M059J (cell line): ENCODE data around the gene VEZF1. TPM values are rescaled to one million over a fixed set of nuclear protein-coding genes. Genes with fewer than 3 reads are reported as not detected.
A peak's percentile ranks its signal among the peaks of the same experiment; 100 is the strongest.

Source experiments
- DNase-seq: peaks from one replicate; pipeline ENCODE4 v3.0.0-alpha.2; 2012; ENCODE audit warnings: low read depth
- total RNA-seq: library from RNA; depleted of rRNA; stranded (reverse); fragments of >200 nt; shearing (Covaris generic); gene quantifications from 2 replicates; pipeline ENCODE4 v1.2.3, GENCODE V29; 2014

The VEZF1 gene
- total RNA-seq, 1 experiment from 2014 or later, result 62.4 TPM

DNA sequence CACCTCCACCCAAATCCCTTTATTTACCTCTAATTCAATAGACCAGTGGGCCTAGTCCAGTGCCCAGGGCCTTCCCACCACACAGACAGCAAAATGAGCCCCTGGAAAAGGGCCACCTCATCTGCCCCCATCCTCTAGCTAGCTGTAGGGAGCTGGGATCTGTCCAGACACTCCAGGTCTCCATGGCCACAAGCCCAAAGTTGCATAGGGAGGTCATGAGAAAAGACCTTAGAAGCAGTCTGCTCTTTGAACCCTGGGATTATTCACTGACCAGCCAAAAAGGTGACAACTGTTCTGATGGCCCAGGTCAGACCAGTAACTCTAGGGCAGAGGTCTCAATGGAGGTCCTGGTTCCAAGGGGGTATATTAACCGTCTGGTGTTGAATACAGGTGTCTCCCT lies 34.8 kb downstream of the VEZF1 start:
- peak; percentile 46 for DNase-seq

DNA sequence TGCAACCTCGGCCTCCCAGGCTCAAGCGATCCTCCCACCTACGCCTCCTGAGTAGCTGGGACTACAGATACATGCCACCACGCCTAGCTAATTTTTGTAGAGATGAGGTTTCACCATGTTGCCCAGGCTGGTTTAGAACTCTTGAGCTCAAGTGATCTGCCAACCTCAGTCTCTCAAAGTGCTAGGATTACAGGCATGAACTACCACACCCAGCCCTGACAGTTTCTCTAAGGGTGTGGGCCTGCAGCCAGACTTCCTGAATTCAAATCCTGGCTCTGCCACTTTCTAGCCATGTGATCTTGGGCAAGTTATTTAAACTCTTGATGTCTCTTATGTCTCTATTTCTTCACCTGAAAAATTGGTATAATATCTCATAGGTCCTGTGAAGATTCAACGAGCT lies 38.4 kb downstream of the VEZF1 start:
- DNase-seq, result peak; percentile 63

DNA sequence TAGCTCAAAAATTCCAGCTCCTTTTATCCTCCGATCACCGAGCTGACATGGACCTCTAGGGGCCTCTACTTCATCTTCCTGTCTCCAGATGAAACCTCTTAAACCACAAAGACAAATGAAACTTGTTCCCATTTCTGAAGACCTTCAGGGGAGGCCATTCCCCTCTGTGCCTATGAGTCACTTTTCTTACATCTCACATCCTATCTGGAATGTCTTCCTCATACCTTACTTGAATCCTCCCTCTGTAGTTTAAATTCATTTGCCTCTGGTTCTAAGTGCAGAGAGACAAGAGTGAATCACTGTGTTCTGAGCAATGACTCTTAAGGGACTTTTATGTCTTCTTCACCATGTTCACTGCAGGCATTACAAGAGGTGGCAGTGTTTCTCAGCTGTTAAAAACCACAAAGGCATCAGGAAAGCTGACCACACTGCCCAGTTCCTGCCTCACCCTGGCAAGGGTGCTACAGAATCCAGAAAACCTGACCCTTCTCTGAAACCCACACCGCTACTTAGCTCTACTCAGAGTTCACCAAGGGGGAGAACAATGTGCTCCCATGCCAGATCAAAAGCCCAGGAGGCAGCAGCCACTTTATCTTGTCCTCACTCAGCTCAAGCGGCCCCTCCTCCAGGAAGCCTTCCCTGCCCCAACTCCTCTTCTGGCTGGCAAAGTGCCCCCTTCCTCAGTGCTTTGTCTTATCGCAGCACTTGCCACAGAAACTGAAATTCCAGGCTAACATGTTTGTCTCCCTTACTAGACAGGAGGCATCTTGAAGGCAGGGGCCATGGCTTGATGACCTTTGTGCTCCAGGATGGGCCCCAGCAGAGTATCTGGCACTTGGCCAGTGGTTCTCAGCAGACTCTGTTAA lies 39.3 kb downstream of the VEZF1 start:
- DNase-seq, result peak; percentile 99

DNA sequence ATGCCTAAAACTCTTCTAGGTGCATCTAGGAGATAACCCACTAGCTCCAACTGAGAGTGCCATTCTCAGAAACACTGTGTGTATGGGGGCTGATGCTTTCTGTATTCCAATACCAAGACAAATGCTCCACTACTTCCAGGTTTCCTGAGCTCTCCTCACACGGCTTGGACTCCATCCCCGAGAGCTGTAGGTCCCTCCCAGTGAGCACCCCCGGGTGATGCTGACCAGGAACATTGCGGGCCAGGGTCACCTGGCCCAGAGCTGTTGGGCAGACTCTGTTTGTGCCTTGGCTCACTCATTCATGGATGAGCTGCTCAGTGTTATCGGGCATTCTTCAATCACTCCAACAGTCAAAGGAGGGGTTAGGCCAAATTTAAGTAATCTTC lies 39.9 kb downstream of the VEZF1 start:
- no peak for DNase-seq

DNA sequence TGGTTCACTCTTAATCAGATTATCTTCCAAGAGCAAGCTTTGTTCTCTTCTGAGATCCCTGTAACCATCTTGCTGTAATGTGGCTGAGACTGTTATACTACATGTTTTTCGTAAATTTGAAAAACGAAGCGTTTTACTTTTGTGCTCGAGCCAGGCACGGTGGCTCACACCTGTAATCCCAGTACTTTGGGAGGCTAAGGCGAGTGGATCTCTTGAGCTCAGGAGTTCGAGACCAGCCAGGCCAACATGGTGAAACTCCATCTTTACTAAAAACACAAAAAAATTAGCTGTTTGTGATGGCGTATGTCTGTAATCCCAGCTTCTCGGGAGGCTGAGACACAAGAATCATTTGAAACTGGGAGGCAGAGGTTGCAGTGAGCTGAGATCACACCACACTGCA lies 40.7 kb downstream of the VEZF1 start:
- DNase-seq, result no peak

DNA sequence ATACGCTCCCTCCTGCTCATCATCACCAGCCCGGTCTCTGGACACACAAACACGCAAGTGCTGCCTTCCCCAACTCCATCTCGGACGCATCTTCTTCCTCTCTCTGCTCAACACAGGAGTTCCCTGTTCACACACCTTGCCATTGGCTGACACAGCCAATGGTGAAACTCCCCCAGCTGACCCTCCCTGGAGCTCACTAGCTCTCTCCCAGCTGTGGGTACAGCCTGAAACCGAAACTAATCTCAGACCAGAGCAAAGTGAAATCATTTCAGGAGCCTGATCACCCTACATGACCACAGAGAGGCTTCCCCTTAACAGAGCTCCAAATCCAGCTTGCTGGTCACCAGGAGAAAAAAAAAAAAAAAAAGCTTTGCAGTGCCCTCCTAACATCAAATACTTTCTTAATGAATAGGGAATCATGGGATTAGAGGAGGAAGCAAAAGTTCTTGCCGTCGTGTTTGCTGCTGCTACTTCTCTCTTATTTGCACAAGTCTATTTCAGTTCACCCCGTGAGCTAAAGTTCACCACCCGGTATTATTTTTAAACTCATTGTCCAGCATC lies 41.2 kb downstream of the VEZF1 start:
- peak; percentile 85 for DNase-seq

DNA sequence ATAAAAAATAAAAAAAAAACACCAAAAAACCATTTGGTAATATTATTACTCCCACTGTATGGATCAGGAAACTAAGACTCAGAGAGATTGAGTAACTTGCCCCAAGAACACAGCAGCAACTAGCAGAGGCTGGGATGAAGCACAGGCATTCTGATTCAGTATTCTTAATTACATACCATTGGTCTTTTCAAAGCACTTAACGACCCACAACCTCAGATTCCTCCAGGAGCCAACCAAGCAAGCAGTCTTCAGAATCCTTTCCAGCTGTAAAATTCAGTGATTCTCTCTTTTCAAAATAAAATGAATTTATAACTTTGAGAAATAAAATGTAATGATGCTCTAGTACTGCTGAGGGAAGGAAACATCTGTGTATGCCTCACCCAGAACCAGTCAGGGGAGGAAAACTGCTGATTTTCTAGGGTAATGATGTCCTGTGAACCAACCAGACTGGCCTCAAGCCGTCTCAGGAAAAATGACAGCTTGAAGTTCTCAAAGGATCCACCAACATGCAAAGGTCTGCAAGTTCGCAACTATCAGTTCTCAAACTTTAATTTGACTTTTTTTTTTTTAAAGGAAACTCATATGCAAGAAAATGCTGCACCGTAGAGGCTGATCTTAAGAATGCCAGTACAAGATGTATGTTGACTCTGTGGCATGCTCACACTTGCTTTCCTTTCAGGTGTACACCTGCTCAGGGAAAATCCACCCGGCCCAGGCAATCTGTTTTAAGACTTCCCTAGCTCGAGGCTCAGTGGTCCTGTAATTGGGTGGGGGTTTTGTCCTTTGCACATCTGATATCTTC lies 41.9 kb downstream of the VEZF1 start:
- DNase-seq, result peak; percentile 55

DNA sequence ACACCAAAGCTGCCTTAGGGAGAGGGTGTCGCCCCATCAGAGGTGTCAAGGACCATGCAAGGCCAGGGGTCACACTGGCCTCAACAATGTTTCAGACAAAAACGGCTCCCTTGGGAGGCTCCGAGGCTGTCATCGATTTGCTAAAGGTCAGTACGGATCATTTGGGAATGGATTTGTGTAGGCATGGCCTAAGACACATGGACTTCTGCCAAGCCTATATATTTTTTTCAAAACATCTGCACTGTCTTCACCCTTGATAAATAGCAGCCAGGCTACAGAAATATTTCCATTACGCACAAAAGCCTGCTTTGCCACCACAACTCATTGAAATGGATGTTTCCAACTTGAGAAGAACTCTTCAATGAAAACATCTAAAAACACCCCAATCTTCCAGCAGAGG lies 43.1 kb downstream of the VEZF1 start:
- DNase-seq, result no peak

DNA sequence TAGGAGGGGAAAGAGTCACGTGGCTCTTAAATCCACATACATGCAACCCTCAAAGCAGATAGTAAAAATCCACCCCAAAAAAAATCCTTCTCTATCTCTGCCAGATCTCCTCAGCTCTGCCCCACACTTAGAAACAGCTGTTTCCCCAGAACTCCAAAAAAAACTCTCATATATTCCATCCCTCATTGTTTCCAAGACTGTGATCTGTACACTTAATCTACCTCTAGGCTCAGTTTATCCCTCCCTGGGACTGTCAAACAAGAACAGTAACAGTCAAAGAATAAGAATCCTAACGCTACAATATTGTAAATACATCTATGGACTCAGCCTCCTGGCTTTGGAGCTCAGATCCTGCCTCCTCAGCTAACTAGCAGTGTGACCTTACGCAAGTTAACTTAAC lies 44.4 kb downstream of the VEZF1 start:
- DNase-seq, result no peak

DNA sequence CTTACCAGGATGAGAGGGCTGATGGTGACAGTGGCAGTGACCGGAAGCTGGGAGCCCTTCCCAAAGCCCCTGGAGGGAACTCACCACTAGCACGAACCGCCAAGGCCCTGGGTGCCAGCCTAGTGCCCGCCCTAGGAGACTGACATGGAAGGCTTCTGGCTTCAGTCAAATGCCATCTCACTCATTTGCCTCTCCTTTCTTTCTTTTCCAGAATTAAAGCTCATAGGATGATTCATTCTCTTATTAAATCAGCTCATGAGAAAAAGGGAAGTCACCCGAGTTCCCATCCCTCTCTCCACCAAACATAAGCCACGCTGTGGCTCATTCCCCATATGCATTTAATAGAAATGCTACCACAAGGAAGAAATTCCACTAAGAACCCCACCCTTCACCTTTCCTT lies 44.9 kb downstream of the VEZF1 start:
- DNase-seq, result peak; percentile 81

DNA sequence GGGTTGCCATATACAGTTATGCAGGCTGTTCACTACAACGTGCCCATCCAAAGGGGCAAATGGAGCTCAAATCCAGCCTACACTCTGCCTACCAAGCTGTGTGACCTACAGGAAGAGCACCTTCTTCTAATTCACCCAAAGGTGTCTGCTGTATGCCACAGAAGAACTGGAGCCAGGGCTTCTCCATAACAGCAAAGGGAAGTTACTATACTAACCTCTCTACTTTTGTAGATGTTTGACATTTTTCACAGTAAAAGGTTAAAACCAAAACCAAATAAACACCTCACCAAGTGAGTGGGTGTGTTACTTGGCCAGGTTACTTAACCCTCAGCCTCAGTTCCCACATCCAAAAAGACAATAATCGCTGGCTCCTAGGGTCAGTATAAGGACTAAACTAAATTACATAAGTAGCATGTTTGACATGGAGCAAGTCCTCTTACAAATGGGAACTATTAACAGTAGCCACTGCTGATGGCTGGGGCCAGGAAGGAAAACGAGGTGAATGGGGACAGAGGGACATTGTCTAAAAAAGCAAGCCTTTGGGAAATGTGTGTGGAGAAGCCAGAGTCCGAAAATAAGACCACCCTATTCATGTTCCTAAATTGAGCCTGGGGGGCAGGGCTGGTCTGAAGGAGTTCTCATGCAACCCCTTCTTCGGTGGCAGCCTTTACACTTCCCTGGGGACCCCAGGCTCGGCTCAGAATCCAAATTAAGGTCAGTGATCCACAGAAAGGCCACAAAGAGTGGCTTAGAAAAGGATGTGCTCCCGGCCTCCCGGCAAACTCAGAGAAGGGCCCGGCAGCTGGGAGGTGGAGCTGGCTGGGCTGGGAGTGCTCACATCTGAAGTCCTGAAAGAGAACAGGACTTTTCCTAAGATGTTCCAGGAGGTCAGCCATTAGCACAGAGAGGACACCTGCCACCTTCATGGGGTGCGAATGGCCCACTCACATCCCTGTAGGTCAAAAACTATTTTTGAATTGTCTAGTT lies 46.4 kb downstream of the VEZF1 start:
- DNase-seq, result no peak

DNA sequence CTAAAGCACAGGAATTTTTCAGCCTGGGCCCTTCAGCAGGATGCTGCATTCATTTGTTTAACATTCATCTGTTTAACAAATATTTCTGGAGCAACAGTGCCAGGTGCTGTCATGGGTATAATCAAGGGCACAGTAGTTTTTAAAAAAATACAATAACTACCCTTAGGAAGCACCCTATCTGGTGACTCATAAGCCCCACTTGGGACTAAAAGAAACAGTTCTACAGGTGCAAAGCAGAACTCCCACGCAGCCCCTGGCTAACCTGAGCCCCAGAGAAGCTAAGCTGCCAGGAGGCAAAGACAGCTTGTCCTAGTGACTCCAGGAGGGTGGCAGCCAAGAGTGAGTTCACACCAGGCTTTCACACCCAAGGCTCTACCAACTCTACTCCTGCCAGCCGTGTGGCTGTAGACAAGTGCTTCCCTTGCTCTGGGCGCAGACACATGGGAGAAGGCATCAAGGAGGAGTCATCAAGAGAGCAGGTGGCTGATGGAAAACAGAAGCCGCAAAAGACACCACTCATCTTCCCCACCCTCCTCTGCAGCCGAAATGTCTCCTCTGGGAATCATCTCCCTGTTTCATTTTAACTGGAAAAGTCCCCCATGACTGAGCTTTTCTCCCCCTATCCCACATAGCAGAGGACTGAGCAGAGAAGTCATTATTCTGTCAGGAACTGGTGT lies 47.3 kb downstream of the VEZF1 start:
- peak; percentile 42 for DNase-seq

DNA sequence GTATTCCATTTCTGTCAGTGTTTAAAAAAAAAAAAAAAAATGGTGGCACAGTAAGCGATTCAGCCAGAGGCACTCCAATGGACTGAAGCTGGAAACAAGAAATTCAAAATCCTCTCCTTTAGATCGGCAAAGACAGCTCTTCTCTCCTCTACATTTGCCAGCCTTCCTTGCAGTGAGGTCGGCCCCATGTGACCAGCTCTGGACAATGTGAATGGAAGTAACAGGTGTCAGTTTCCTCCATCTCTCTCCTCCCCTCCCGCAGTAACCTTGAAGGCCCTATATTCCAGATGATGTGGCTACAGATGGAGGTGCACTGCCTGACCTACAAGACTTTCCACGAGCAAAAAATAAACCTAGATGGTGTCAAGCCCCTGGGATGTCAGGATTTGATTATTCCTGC lies 47.8 kb downstream of the VEZF1 start:
- DNase-seq, result no peak

DNA sequence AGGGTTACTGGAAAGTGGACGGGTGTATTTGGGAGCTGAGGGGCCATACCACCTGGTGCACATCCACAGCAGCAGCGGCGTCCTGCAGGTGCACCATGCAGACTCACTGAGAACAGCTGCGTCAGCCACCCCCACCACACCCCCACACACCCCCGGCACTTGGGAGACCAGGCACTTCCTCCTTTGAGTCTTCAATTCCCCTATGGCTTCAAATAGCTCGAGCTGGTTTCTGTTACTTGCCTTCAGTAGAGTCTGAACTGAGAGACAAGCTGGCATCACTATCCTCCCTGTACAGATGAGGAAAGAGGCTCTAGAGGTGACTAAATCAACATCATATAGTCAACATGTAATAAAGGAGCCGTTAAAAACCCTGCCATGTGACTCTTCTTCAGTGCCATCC lies 48.3 kb downstream of the VEZF1 start:
- DNase-seq, result no peak

DNA sequence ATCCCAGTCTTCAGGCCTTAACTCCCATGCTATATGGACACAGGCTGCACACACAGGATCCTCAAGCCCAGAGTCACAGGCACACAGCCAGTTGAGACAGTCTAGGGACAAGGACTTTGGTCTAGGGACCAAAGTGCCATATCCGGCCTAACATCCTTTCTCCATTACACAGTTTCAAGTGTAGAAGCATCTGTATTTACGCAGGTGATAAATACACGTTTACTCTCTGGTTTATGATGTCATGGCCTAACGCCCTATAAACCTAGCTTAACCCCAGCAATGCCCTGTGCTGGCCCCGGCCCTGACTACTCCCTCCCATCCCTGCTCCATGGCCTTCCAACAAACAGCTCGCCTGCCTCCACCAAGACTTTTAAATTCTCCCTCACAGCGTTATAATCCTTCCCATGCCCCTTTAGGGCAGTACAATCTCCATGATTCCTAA lies 50.0 kb downstream of the VEZF1 start:
- DNase-seq, result no peak

DNA sequence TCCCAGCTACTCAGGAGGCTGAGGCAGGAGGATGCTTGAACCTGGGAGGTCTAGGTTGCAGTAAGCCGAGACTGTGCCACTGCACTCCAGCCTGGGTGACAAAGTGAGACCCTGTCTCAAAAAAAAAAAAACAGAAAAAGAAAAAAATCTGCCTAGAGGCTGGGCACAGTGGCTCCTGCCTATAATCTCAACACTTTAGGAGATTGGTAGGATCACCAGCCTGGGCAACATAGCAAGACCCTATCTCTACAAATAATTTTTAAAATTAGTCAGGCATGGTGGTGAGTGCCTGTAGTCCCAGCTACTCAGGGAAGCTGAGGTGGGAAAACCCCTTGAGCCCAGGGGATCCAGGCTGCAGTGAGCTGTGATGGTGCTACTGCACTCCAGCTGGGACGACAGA lies 50.6 kb downstream of the VEZF1 start:
- no peak for DNase-seq

DNA sequence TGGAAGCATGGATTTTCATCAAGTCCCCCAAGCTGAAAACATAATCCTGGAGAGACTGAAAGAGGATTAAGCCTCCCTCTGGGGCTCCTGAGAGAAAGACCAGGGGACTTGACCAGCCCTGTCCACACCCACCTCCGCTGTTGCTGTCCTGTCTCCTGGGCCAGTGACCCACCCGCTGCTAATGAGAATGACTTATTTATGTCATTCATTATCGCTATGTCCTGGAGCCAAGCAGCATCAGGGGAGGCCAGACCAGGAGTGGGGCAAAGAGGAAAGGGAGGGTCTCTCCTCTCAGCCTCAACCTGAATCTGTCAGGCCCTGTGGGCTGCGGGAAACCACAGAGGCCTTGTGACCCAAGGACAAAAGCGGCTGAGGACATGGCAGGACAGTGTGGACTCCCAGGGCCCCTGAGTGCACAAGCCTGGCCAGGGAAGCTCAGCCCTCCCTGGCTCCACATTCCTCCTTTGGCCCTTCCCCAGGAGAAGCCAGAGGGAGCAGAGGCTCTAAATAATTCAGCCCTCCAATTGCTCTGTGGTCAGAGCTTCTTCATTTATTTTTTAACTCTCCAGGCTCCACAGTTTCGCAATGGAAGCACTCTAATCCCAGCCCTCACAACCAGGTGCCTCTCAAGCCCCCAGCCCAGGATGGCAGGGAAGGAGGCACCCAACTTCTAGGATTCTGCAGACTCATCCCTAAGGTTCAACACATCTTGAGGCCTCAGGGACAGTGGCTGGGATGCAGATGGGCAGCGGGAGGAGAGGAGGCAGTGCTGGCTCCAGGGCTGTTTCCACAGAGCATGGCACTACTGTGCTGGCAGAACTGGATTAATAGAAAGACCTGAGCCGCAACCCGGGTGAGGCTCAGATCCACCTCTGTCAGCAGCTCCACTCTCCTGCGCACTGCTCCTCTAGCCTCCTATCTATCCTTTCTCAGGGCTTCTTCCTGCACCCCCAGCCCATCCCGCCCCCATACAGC lies 51.9 kb downstream of the VEZF1 start:
- peak; percentile 87 for DNase-seq

DNA sequence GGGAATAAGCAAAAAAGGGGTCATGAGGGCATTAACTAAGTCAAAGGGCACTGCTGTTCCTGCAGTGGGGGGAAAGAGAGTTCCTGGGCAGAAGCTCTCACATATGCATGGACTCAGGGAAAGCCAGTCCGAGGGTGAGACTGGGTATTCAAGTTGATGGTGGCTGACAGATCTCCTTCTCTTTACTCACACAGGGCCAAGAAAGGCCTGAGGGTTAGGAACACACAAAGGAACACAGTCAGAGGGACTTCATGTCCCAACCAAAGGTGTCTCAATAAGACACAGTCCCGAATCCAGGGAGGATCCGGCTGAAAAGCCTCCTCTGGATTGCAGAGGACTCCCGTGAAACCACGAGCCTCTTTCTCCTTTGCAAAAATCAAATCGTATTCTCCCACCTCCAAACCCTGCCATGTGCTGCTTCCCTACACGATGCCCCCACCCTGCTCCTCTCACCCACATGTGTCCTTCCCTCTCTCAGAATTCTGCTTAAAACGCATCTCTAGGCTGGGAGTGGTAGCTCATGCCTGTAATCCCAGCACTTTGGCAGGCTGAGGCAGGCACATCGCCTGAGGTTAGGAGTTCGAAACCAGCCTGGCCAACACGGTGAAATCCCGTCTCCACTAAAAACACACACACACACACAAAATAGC lies 56.4 kb downstream of the VEZF1 start:
- DNase-seq, result no peak

DNA sequence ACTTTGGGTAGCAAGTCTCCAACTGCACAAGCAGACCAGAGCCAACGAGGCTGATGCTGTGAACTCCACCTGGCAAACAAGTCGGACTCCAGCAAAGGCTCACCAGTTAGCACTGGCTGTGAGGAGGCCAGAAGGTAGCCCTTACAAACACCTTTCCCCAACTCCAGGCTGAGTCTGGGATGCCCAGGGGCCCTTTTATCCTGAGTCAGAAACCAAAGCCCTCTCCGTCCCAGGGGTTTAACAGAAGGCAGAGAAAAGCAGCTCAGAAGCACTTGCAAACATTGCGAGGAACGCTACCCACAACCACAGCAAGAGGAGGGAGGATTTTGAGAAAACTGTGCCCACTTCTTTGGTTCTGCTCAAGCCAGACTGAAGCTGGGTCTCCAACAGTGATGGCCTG lies 57.8 kb downstream of the VEZF1 start:
- no peak for DNase-seq
